ENCODE measurements around the gene SLC25A22. TPM values are rescaled to one million over a fixed set of nuclear protein-coding genes. Genes with fewer than 3 reads are reported as not detected.

The SLC25A22 gene
- total and polyA plus RNA-seq, 2 donors (not counting 1 experiment from before 2014, with no cell fraction given), result 9.9 to 10.4 TPM

- Histone ChIP-seq H3K36me3 (ENCODE audit: control insufficient read depth, insufficient read depth, low read length) (peaks cover 24% of the 10 kb centered on the region), H3K79me2 (ENCODE audit: control insufficient read depth, insufficient read depth, low read length) (peaks cover 38% of the 10 kb centered on the region), H3K9ac (ENCODE audit: insufficient read depth, low read length) (peak overlapping the region; percentile 99), H3K27me3 (ENCODE audit: control insufficient read depth, insufficient read depth, low read length) (no peaks in the 10 kb centered on the region), H4K20me1 (ENCODE audit: control insufficient read depth, extremely low read depth, insufficient read depth, low read length) (no peaks in the 10 kb centered on the region), H3K27ac (ENCODE audit: insufficient read depth, low read length) (peak overlapping the region; percentile 96), H2AFZ (ENCODE audit: low read length) (no peak overlapping the region), H3K4me1 (ENCODE audit: control insufficient read depth, extremely low read depth, insufficient read depth, low read length) (peaks cover 11% of the 10 kb centered on the region), H3K4me3 (replicated peaks in 1 of 4; ENCODE audit: control extremely low read depth in 1 of 4, insufficient read depth in 1 of 4, low read depth in 3 of 4, low read length in 4 of 4) (peak overlapping the region; percentile 70 to 98 (median 86)), H3K4me2 (ENCODE audit: extremely low read depth, insufficient read depth, low read length) (peak overlapping the region; percentile 89), H3K9me3 (ENCODE audit: control insufficient read depth, insufficient read depth, low read depth, low read length) (no peaks in the 10 kb centered on the region)
- TF ChIP-seq CTCF (conservative IDR thresholded peaks at IDR 0.05 in 1 of 2, IDR thresholded peaks at IDR 0.05 in 1 of 2; ENCODE audit: low read depth in 1 of 2, low read length in 2 of 2), result no peak
- TF ChIP-seq EZH2 (IDR thresholded peaks at IDR 0.05; ENCODE audit: low read length, missing control alignments), result no peak
- no peak for DNase-seq (ENCODE audit: low read depth in 2 of 2)
Observed at GRCh38 chr11:810040-810567, 12.0 kb upstream of the SLC25A22 start.

DNA sequence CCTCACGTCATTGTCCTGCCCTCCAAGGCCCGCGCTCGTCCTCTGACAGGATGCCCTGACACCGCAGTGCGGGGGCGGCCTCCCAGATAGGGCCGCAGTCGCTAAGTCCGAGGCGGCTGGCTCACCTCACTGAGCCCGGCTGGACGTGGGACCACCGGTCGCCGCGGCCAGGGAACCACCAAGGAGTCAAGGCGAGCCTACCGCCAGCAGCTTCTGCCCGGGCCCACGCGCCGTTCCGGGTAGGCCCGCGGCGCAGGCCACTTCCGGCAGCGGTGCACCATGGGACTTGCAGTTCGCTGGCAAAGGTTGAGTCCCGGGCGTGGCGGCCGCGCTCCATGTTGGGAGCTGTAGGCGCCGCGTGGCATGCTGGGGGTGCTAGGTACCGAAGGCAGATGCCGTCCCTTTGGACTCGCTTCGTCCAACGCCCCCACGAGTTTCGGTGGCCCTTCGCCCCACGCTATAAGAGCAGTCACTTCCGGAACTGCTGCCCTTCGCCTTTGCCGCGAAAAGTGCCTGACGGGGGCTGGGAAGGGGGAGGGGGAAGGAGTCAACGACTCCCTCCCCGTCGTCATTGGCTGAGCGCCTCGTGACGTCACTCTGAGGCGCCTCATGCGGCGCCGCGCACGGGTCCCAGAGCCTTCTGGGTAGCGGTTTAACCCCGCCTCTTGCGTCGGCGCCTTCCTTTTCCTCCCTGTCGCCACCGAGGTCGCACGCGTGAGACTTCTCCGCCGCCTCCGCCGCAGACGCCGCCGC lies 11.4 kb upstream of the SLC25A22 start, which contains the start of gene RPLP2:
RPLP2 (plus strand) TSS at position 681 of the 753 bp plus-strand sequence. CDS start 268 bp downstream, outside the sequence.
- peak within 1 kb of the TSS; percentile 99 for H3K9ac ChIP-seq (ENCODE audit: insufficient read depth, low read length)

More for the DNA sequence above, 11.4 kb upstream of the SLC25A22 start, which contains the start of gene RPLP2:
- Histone ChIP-seq H3K27me3 (ENCODE audit: control insufficient read depth, insufficient read depth, low read length) (no peaks in the 10 kb centered on the region), H4K20me1 (ENCODE audit: control insufficient read depth, extremely low read depth, insufficient read depth, low read length) (no peaks in the 10 kb centered on the region), H3K36me3 (ENCODE audit: control insufficient read depth, insufficient read depth, low read length) (peaks cover 24% of the 10 kb centered on the region), H3K79me2 (ENCODE audit: control insufficient read depth, insufficient read depth, low read length) (peaks cover 38% of the 10 kb centered on the region), H3K27ac (ENCODE audit: insufficient read depth, low read length) (peak within 1 kb of the TSS; percentile 96), H2AFZ (ENCODE audit: low read length) (peak within 1 kb of the TSS; percentile 94), H3K9me3 (ENCODE audit: control insufficient read depth, insufficient read depth, low read depth, low read length) (no peaks in the 10 kb centered on the region), H3K4me2 (ENCODE audit: extremely low read depth, insufficient read depth, low read length) (peak within 1 kb of the TSS; percentile 98), H3K4me1 (ENCODE audit: control insufficient read depth, extremely low read depth, insufficient read depth, low read length) (peaks cover 13% of the 10 kb centered on the region), H3K4me3 (replicated peaks in 1 of 4; ENCODE audit: control extremely low read depth in 1 of 4, insufficient read depth in 1 of 4, low read depth in 3 of 4, low read length in 4 of 4) (peak within 1 kb of the TSS; percentile 78 to 98 (median 94))
- TF ChIP-seq EZH2 (IDR thresholded peaks at IDR 0.05; ENCODE audit: low read length, missing control alignments) (no peak), CTCF (conservative IDR thresholded peaks at IDR 0.05 in 1 of 2, IDR thresholded peaks at IDR 0.05 in 1 of 2; ENCODE audit: low read depth in 1 of 2, low read length in 2 of 2) (no peak)
- DNase-seq (ENCODE audit: low read depth in 2 of 2), result peak; percentile 96 to 98
